ENCODE measurements around the gene CDH24. TPM values are rescaled to one million over a fixed set of nuclear protein-coding genes. Genes with fewer than 3 reads are reported as not detected.

Gene CDH24
- total and polyA plus RNA-seq, 2 of the 13 experiments (the other 11 are each of a cell fraction or from before 2014, with no cell fraction given) = 0.69 to 0.99 TPM

DNA sequence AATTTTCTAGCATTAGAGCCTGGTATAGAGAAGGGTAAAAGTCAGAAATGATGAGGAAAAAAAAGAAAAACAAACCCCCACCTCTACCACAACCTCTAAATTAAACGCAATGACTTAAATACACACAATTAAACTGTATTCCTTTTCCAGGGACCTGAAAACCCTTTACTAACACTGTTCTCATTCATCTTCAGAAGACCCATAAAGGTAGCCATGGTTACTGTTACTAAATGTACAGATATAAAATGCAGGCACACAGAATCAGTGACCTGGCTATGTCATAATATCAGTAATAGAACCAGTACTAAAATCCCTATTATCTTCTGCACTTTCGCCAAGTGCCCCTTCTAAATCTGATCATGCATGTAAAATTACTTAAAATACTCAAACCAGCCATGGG lies 36.2 kb upstream of the CDH24 start (continued):
- TF ChIP-seq, protein P1, sequence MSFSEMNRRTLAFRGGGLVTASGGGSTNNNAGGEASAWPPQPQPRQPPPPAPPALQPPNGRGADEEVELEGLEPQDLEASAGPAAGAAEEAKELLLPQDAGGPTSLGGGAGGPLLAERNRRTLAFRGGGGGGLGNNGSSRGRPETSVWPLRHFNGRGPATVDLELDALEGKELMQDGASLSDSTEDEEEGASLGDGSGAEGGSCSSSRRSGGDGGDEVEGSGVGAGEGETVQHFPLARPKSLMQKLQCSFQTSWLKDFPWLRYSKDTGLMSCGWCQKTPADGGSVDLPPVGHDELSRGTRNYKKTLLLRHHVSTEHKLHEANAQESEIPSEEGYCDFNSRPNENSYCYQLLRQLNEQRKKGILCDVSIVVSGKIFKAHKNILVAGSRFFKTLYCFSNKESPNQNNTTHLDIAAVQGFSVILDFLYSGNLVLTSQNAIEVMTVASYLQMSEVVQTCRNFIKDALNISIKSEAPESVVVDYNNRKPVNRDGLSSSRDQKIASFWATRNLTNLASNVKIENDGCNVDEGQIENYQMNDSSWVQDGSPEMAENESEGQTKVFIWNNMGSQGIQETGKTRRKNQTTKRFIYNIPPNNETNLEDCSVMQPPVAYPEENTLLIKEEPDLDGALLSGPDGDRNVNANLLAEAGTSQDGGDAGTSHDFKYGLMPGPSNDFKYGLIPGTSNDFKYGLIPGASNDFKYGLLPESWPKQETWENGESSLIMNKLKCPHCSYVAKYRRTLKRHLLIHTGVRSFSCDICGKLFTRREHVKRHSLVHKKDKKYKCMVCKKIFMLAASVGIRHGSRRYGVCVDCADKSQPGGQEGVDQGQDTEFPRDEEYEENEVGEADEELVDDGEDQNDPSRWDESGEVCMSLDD (CRISPR knock-in tag; IDR thresholded peaks at IDR 0.05; ENCODE audit: borderline replicate concordance) = no peak
- TF ChIP-seq ZNF549 (CRISPR knock-in tag; IDR thresholded peaks at IDR 0.05) (0 out of 2 replicates have a peak, but pooled peaks have one; percentile 36), TOPORS (CRISPR knock-in tag; IDR thresholded peaks at IDR 0.05) (no peak), IKZF4 (CRISPR knock-in tag; IDR thresholded peaks at IDR 0.05; ENCODE audit: borderline replicate concordance, low read depth, not compliant biosample characterization) (no peak), ZNF709 (CRISPR knock-in tag; IDR thresholded peaks at IDR 0.05) (no peak), ZNF766 (CRISPR knock-in tag; IDR thresholded peaks at IDR 0.05; ENCODE audit: borderline replicate concordance) (no peak), GZF1 (CRISPR knock-in tag; IDR thresholded peaks at IDR 0.05) (no peak), ZNF543 (CRISPR knock-in tag; IDR thresholded peaks at IDR 0.05) (no peak), NCOA5 (CRISPR knock-in tag; IDR thresholded peaks at IDR 0.05) (0 out of 2 replicates have a peak, but pooled peaks have one; percentile 42)
- TF ChIP-seq, protein P2, sequence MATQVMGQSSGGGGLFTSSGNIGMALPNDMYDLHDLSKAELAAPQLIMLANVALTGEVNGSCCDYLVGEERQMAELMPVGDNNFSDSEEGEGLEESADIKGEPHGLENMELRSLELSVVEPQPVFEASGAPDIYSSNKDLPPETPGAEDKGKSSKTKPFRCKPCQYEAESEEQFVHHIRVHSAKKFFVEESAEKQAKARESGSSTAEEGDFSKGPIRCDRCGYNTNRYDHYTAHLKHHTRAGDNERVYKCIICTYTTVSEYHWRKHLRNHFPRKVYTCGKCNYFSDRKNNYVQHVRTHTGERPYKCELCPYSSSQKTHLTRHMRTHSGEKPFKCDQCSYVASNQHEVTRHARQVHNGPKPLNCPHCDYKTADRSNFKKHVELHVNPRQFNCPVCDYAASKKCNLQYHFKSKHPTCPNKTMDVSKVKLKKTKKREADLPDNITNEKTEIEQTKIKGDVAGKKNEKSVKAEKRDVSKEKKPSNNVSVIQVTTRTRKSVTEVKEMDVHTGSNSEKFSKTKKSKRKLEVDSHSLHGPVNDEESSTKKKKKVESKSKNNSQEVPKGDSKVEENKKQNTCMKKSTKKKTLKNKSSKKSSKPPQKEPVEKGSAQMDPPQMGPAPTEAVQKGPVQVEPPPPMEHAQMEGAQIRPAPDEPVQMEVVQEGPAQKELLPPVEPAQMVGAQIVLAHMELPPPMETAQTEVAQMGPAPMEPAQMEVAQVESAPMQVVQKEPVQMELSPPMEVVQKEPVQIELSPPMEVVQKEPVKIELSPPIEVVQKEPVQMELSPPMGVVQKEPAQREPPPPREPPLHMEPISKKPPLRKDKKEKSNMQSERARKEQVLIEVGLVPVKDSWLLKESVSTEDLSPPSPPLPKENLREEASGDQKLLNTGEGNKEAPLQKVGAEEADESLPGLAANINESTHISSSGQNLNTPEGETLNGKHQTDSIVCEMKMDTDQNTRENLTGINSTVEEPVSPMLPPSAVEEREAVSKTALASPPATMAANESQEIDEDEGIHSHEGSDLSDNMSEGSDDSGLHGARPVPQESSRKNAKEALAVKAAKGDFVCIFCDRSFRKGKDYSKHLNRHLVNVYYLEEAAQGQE (IDR thresholded peaks at IDR 0.05; ENCODE audit: borderline replicate concordance in 1 of 2, low read depth in 1 of 2, low read length in 2 of 2) = no peak
- TF ChIP-seq, protein P3, sequence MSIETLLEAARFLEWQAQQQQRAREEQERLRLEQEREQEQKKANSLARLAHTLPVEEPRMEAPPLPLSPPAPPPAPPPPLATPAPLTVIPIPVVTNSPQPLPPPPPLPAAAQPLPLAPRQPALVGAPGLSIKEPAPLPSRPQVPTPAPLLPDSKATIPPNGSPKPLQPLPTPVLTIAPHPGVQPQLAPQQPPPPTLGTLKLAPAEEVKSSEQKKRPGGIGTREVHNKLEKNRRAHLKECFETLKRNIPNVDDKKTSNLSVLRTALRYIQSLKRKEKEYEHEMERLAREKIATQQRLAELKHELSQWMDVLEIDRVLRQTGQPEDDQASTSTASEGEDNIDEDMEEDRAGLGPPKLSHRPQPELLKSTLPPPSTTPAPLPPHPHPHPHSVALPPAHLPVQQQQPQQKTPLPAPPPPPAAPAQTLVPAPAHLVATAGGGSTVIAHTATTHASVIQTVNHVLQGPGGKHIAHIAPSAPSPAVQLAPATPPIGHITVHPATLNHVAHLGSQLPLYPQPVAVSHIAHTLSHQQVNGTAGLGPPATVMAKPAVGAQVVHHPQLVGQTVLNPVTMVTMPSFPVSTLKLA (IDR thresholded peaks at IDR 0.05) = no peak
- TF ChIP-seq, protein P4, sequence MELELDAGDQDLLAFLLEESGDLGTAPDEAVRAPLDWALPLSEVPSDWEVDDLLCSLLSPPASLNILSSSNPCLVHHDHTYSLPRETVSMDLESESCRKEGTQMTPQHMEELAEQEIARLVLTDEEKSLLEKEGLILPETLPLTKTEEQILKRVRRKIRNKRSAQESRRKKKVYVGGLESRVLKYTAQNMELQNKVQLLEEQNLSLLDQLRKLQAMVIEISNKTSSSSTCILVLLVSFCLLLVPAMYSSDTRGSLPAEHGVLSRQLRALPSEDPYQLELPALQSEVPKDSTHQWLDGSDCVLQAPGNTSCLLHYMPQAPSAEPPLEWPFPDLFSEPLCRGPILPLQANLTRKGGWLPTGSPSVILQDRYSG (CRISPR knock-in tag; IDR thresholded peaks at IDR 0.05) = 0 out of 2 replicates have a peak, but pooled peaks have one; percentile 3
- TF ChIP-seq, protein P5, sequence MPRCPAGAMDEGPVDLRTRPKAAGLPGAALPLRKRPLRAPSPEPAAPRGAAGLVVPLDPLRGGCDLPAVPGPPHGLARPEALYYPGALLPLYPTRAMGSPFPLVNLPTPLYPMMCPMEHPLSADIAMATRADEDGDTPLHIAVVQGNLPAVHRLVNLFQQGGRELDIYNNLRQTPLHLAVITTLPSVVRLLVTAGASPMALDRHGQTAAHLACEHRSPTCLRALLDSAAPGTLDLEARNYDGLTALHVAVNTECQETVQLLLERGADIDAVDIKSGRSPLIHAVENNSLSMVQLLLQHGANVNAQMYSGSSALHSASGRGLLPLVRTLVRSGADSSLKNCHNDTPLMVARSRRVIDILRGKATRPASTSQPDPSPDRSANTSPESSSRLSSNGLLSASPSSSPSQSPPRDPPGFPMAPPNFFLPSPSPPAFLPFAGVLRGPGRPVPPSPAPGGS (CRISPR knock-in tag; IDR thresholded peaks at IDR 0.05) = no peak
- TF ChIP-seq, protein P6, sequence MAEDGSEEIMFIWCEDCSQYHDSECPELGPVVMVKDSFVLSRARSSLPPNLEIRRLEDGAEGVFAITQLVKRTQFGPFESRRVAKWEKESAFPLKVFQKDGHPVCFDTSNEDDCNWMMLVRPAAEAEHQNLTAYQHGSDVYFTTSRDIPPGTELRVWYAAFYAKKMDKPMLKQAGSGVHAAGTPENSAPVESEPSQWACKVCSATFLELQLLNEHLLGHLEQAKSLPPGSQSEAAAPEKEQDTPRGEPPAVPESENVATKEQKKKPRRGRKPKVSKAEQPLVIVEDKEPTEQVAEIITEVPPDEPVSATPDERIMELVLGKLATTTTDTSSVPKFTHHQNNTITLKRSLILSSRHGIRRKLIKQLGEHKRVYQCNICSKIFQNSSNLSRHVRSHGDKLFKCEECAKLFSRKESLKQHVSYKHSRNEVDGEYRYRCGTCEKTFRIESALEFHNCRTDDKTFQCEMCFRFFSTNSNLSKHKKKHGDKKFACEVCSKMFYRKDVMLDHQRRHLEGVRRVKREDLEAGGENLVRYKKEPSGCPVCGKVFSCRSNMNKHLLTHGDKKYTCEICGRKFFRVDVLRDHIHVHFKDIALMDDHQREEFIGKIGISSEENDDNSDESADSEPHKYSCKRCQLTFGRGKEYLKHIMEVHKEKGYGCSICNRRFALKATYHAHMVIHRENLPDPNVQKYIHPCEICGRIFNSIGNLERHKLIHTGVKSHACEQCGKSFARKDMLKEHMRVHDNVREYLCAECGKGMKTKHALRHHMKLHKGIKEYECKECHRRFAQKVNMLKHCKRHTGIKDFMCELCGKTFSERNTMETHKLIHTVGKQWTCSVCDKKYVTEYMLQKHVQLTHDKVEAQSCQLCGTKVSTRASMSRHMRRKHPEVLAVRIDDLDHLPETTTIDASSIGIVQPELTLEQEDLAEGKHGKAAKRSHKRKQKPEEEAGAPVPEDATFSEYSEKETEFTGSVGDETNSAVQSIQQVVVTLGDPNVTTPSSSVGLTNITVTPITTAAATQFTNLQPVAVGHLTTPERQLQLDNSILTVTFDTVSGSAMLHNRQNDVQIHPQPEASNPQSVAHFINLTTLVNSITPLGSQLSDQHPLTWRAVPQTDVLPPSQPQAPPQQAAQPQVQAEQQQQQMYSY (CRISPR knock-in tag; IDR thresholded peaks at IDR 0.05) = no peak
